T1000 (cell line): ENCODE measurements around the gene ETV6.

Experiments
- DNase-seq: peaks from one replicate; lab custom pipeline; 2025; ENCODE audit warnings: mixed read lengths; lab: John Stamatoyannopoulos, UW

Gene ETV6

GRCh38 chr12:11922361-11922760, 272.9 kb downstream of the ETV6 start:
- DNase-seq = no peak

DNA sequence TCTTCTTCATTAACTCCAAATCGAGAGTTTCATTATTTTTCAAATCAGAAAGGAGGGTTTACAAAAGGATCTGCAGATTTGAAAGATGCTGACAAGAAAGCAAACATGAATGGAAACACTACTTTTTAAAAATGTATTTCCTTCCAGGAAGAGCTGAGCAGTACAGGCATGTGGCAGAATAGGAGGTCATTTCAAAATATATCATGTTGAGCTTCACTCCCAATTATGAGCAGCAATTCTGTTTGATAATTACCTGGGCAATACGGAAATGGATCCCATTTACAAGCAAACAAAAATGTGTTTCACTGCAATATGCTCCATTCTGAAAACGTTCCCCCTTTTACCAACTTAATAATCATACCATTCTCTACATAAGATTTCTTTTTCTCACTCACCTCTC, 273.6 kb downstream of the ETV6 start:
- DNase-seq = no peak

- no peak for DNase-seq
Measured at GRCh38 chr12:11927286-11927935, 277.9 kb downstream of the ETV6 start.

DNA sequence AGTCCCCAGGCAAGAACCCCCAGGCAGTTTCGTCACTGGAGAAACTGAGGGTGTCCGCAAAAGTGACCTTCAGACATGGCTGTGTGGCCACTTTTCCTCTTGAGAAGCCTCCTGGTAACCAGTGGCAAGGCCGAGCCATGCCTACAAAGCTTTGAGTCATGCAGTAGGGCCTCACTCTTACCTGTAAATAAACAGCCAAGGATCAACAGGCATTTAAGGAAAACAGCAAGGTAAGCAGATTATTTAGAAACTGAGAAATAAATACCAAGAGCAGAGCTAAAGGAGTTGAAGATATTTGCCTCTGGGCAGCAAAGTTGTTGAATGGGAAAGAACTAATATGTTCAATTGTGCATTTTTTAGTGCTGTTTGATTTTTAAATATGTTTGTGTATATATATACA, 280.2 kb downstream of the ETV6 start:
- DNase-seq = no peak

- no peak for DNase-seq
Measured at GRCh38 chr12:11939223-11939622, 289.7 kb downstream of the ETV6 start.

- DNase-seq = peak; percentile 30
Measured at GRCh38 chr12:11941606-11942337, 292.3 kb downstream of the ETV6 start.

DNA sequence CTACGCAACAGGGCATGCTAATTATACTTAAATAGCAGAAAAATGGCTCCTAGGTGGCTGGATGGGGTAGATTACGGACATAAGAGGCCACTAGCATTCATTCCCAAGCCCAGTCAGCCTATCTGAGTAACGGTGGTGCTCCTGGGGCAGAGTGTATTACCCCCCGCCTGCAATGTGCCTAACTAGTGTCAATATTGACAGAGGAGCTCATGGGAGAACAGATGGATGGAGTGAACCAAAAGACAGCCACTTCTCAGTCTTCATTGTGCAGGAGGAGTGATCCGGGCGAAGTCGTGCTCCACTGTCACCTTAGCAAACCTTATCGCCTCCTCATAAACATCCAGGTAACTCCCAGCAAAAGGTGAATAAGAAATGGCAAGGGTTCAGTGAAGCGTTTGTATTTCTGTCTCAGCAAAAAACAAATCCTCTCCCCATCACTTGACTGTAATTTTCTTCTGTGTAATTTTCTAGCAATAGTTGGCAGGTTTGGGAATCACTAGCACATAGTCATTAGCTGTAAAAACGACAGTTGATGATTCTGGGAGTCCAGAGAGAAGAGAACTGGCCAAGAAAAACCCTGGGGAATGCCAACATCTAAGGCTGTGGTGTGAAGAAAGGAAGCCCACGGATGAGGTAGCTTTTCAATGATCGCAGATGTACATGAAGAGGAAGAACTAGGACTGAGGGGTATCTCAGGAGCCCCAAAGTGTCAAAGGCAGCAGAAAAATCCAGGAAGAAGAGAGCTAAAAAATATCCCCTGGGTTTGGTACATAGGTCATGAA, 294.6 kb downstream of the ETV6 start:
- DNase-seq = no peak
